DMS53 treated with DMSO at 0.1 percent for 48 hours (cell line): ENCODE results near the gene CYTH1.

Source experiments
- DNase-seq: peaks from one replicate; lab custom pipeline; 2025; ENCODE audit not compliant: unreplicated experiment; lab: John Stamatoyannopoulos, UW

CYTH1 gene

DNA sequence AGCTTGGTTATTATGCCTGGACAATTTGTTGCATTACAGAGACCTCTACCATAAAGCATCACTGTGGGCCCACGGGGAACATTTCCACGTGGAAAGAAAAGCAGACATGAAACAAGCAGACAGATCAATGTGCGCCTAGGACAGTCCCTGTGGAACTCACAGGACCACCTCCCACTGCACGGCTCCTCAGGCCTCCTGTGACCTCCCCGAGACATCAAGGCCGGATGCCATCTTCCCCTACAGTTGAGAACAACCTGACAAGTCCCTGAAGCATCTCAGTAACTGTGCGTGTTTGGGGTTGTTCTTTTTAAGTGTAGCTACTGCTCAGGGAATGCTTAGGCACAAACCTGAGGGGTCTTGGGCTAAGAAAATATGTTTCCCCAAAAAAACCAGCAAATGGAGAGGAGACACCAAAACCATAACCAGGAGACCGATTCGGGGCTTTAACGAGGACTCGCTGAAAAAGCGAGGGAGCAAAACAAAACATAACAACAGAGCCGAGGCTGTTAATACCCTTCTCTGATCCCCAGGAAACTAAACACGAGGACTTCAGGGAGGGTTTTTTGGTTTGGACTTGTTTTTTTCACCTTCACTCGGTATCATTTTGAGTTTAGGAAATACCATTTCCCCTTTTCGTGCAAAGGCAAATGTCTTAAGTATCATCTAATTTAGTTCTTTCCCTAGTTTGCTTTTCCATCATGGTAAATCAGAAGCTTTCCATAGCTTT, 87.1 kb downstream of the CYTH1 start:
- DNase-seq, result no peak

- DNase-seq, result no peak
Measured at GRCh38 chr17:78693346-78694083, 88.6 kb downstream of the CYTH1 start.

DNA sequence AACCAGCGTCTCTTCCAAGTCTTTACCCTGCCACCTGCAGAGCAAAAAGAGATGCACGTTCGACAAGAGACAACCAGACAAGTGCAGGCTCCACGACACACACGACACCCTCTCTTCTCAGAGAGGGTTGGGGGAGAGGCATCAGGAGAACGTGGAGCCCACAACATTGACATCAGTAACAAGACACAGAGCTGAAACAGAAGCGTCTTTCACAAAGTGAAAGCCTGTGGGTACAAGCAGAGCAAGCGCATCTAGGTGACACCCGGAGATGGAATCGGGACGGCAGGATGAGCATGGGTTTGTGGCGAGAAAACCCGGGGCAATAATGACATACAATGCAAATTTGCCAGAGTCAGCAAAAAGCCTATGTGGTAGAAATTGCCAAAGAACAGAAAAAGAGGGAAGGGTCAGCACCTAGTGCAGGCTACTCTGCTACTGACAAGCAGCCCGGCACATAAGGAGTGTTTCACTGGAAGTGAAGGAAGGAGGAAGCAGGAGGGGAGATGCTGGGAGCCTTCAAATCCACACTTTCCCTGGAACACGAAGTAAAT, 89.5 kb downstream of the CYTH1 start:
- DNase-seq, result no peak

GRCh38 chr17:78689029-78689428, 93.0 kb downstream of the CYTH1 start:
- DNase-seq, result no peak

- DNase-seq, result no peak
Measured at GRCh38 chr17:78687944-78688343, 94.1 kb downstream of the CYTH1 start.

DNA sequence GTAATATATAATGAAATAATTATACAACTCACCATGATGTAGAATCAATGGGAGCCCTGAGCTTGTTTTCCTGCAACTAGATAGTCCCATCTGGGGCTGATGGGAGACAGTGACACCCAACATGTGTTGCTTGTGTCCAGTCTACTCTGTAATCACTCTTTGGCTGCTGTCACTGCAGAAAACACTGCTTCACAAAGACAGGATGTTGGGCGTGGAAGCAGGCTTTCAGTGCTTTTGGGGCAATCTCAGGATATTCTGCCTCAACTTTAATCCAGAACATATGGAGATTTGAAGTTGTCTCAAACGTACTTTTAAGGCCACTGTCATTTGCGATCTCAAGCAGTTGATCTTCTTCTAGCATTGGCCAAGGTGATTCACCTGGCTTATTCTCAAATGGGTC, 94.9 kb downstream of the CYTH1 start:
- no peak for DNase-seq

DNA sequence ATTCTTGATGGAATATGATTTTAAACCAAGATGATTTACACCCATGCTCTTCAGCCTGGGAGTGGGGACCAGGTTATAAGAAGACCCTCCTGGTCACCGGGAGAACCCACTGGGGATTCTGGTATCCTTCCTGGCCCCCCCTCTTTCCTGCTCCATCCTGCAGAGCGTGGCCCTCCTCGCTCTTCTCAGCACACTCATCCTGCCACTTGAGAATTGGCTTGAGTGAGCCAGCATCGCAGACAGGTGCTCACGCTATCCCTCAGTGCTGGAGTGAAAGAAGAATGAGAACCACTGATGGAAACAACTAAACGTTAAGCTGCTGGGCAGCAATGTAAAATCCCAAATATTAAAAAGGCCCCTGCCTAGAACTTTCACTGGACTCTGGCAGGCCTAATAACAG, 98.0 kb downstream of the CYTH1 start:
- no peak for DNase-seq

GRCh38 chr17:78683408-78683961, 98.6 kb downstream of the CYTH1 start:
- DNase-seq, result no peak

DNA sequence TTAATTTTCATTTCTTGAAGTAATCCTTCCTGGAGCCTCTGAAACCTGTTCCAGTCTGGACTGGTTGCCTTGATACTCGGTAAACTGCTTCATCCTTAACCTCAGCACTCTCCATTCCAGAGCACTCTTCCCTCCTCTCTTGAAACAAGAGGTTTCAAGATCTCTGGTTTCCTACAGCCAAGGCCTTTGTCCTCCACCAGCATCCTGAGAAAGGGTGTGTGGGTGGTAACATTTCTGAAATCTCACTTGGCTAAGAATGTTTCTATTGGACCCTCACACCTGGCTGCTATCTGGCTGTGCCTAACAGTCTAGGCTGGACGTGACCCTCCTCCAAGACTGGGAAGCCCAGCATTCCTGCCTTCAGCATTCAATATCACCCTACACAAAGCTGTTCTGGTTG, 99.7 kb downstream of the CYTH1 start:
- no peak for DNase-seq

DNA sequence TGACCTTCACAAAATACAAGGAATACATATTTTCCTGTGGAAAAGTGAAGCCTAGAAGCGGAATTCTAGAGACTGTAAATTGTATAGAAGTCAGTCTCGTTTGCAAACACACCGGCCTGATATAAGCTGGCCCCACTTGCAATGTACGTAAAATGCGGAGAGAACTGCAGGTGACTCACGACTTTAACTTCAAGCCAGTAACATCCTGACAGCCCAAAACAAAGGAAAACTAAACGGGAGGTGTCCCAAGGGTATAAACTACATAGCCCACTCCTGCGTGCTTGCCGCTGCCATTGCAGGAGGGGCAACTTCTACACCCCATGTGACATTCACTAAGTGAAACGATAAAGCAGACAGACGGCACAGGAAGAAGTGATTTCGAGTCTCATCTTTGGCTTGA, 101.6 kb downstream of the CYTH1 start:
- no peak for DNase-seq

DNA sequence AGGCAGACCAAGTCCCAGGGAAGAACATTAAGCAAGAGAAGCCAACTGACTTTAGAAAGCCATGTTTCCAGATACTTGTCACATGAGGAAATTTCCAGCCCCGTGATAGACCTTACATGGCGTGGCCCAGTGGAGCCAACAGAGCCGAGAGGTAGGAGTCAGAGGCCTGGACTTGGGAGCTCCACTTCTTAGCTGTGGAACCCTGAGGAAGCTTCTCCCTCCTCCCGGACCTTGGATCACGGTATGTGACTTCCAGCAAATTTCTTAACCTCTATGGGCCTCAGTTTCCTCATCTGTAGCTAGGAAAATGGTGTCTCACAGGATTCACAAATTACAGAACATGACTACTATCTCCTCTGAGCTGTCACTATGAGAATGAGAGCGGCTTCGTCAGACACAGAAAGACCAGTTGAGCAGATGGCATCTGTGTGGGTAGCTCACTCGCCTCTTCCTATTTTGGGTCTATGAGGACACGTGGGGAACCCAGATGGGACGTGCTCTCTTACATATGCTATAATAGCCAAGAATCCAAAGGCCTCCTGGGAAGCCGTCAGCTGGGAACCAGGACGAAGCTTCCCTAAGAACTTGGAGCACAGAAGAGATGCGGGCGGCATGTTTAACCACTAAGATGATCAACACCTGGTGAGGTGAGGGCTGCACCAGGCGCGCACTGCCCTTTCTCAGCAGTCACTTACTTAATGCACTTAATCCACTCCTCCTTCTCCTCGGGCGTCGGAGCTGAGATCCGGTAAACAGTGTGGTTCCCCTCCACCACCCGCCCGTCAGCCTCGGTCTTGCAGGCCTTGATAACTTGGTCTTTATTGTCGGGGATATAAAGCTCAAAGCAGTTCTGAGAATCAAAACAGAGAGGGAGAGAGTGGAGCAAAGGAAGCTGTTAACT, 102.3 kb downstream of the CYTH1 start:
- DNase-seq, result no peak

- no peak for DNase-seq
Measured at GRCh38 chr17:78678711-78679110, 103.4 kb downstream of the CYTH1 start.

DNA sequence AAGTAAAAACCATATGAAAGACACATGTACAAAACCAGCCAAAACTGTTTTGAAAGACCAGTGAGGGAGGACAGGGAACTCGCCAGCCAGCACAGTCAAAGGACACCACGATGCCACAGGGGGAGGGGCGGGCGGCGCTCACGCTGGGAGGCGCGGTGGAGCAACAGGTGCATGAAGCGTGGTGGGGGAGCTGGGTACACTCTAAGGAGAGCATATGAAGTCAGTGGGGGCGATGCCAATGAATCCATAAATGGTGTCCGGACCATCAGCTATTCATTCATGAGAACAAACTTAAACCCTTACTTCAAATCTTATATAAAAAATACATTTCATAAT, 103.9 kb downstream of the CYTH1 start:
- no peak for DNase-seq

DNA sequence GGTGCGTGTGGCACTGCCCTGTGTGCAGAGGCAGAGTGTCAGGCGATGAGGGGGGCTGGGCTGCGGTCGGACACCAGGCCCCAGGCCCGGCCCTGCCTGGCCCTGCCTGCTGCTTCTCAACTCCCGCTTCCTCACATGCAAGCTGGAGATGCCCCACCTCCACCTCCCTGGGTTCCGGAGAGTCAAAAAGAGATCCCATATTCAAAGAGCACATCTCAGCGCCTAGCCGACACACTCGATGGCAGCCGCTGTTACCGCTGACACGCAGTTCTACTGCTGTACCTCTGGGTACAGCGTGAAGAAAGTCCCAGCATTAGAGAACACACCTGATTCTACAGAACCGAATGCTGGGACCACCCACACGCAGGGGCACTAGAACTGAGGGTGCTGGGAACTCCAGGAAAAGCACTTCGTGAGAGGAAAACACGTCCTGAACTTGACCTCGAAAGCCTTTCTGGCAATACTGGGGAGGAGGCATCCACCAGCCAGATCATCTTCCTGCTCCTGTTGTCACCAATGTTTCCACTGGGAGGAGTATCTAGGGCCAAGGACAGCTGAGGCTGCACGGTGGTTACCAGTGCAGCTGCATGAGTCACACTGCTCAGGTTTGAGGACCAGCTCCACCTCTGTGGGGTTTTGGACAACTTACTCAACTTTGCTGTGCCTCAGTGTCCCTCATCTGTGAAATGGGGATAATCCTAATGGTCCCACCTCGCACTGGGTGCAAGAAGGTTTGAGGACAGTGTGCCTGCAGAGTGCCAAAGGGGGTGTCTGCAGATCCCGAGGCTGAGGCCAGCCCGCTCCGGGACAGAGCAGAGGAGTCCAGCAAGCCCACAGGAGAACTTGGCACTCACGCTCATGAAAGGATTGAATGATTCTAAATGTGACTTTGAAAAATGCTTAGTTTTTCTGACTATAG, 104.5 kb downstream of the CYTH1 start:
- no peak for DNase-seq

- no peak for DNase-seq
Measured at GRCh38 chr17:78676412-78677302, 105.4 kb downstream of the CYTH1 start.

DNA sequence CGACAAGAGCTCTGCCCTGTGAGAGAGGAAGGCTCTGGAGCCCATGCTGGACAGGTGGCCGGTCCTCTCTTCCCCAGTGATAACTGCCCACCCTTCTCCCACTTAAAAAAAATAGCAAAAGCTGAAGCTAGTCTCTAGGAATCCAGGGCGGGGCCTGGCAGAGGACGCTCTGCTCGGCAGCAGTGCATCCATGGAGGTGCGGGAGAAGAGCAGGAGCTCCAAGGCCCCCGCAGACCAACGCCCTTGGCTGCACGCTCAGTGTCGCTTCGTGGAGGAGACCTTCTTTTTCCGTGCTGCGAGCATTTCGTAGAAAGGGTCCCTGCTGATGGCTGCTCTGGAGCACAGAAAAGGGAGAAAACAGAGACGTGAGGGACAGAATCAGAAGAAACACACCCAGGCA, 106.2 kb downstream of the CYTH1 start:
- DNase-seq, result no peak

DNA sequence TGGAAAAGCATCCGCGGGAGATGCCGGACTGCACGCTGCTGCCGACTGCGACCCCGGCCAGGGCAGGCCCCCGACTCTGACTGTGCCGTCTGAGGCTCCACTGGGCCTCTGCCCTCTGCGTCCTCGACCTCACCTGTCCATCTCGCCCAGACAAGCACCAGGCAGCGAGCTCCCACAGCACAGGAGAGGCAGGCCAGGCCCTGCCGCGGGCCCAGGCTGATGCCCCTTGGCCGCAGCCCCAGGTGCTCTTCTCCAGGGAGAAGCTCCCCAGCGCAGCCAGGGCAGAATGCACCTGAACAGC, 106.8 kb downstream of the CYTH1 start:
- no peak for DNase-seq

DNA sequence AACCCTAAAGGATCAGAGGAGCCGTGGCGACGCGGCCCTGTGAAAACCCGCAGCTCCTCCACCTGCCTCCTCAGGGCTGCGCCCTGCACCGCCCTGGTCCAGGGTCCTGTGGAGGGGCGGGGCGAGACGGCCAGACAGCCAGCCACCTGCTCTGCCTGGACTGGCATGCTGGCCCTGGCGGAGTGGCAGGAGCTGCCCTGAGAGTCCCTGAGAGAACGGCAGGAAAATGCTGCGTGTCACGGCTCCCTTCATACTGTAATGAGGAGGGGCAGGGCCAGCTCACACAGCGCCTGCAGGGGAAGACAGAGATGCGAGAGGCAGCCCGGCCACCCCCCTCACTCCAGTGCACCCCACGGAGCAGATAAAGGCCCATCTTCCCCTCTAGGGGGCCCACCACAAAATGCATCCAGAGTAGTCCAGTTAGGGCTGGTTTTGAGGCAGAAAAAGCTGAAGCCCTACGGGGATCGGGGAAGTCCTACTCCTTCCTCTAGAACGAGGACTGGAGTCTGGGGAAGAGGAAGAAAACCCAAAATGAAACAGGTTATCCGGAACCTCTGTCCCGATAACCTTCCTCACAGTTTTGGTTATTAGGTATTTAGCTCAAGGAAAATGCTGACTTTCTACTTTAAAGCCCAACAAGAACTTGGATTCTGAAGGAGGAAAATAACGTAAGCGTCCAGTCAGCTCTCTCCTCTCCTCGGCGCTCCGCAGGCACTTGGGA, 107.3 kb downstream of the CYTH1 start:
- no peak for DNase-seq

DNA sequence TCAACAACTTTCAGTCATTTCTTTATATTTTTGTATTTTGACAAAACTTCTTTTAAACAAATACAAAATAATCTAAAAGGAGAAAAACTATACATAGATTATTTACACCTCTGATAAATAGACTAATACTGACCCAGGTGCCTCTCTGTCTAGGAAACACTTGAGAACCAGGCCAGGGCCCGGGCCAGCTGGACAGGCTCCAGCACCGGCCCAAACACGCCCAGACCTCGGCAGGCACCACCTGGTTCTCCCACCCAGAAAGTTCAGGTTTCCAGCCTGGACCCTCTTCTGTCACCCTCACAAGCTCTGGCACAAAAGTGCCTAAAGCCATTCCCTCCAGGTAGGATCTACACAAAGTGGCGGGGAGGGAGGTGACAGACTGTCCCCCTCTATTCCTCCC, 107.9 kb downstream of the CYTH1 start:
- DNase-seq, result no peak
